GM19099 (cell line): ENCODE results near the gene FAM83B.

Experiments
- POLR2A ChIP-seq: IDR thresholded peaks from 3 replicates; pipeline ENCODE4 v1.6.1; 2011; ENCODE audit warnings: low read depth; ENCODE audit not compliant: insufficient read length; ENCODE audit errors: extremely low read depth

The FAM83B gene

GRCh38 chr6:54910431-54910884, 63.9 kb downstream of the FAM83B start:
- TF ChIP-seq POLR2A, result no peak

- TF ChIP-seq POLR2A, result no peak
Measured at GRCh38 chr6:54910921-54911320, 64.3 kb downstream of the FAM83B start.

- TF ChIP-seq POLR2A, result no peak
Measured at GRCh38 chr6:54913211-54913610, 66.6 kb downstream of the FAM83B start.

- TF ChIP-seq POLR2A, result no peak
Measured at GRCh38 chr6:54916858-54917257, 70.3 kb downstream of the FAM83B start.

- no peak for TF ChIP-seq POLR2A
Measured at GRCh38 chr6:54920628-54921027, 74.1 kb downstream of the FAM83B start.

- no peak for TF ChIP-seq POLR2A
Measured at GRCh38 chr6:54921891-54922290, 75.3 kb downstream of the FAM83B start.

GRCh38 chr6:54929245-54929909, 82.8 kb downstream of the FAM83B start:
- no peak for TF ChIP-seq POLR2A

GRCh38 chr6:54932622-54933021, 86.1 kb downstream of the FAM83B start:
- no peak for TF ChIP-seq POLR2A

- TF ChIP-seq POLR2A, result no peak
Measured at GRCh38 chr6:54935739-54936138, 89.2 kb downstream of the FAM83B start.

GRCh38 chr6:54937371-54937770, 90.8 kb downstream of the FAM83B start:
- TF ChIP-seq POLR2A, result no peak

GRCh38 chr6:54957698-54958097, 111.1 kb downstream of the FAM83B start:
- no peak for TF ChIP-seq POLR2A

GRCh38 chr6:54958446-54958845, 111.9 kb downstream of the FAM83B start:
- TF ChIP-seq POLR2A, result no peak

GRCh38 chr6:54959820-54960219, 113.2 kb downstream of the FAM83B start:
- no peak for TF ChIP-seq POLR2A

- no peak for TF ChIP-seq POLR2A
Measured at GRCh38 chr6:54970337-54970736, 123.8 kb downstream of the FAM83B start.

- no peak for TF ChIP-seq POLR2A
Measured at GRCh38 chr6:54971825-54972224, 125.3 kb downstream of the FAM83B start.

GRCh38 chr6:54980511-54981275, 134.1 kb downstream of the FAM83B start:
- no peak for TF ChIP-seq POLR2A
